ENCODE results near the gene TMEM109.

The TMEM109 gene

DNA sequence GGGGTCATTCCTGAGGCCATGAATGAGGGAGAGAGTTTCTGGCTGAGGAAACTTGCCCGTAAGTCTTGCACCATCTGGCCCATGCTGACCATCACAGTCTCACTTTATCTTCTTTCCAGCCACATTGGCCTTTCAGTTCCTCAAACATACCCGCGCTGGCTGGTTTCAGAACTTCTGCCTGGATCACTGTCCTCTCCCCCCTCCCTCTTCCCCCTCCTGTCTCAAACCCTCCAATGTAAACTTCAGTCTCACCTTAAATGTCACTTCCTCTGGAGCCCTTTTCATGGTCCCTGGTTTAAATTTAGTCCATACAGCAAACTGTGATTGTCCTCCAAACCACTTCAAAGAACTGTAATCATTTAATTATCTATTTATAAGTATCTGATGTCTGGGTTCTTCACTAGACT lies 3.7 kb upstream of the TMEM109 start:
- DNase-seq = no peak

- DNase-seq = no peak
Measured at GRCh38 chr11:60910711-60911380, 3.1 kb upstream of the TMEM109 start.

GRCh38 chr11:60912223-60912850 lies 1.6 kb upstream of the TMEM109 start:
- no peak for DNase-seq

DNA sequence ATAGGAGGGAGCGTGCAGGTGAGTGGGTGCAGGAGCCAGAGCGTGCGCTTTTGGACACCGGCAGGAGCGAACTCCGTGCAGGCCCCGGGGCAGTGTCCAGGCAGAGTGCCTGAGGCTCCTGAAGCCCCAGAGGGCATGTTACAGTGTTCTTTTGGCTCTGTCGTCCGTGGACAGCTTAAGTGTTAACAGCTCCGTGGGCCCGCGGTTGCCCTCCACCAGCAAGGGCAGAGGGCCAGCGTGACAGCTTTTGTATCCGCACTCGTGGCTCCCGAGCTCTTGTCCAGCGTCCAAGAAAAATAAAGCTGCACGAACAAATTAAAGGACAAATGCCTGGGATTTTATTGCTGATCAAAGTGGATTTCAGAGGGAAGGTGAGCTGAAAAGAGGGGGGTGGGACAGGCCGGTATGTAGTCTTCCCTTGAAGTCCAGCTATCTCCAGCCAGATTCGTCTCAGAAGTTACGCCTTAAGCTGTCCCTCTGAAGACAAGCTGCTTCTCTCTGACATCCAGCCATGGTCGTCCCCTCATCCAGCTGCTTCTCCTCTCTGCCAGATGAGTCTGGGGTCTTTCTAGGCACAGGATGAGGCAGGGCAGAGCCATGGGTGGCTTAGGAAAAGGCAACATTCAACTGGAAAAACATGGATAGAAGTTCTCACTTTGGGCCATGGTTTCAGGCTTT lies 968 bp upstream of the TMEM109 start:
- no peak for DNase-seq

GRCh38 chr11:60914633-60915247 lies 782 bp downstream of the TMEM109 start:
- peak; percentile 18 for DNase-seq

GRCh38 chr11:60915248-60915914 lies 1.4 kb downstream of the TMEM109 start:
- DNase-seq = peak; percentile 49

DNA sequence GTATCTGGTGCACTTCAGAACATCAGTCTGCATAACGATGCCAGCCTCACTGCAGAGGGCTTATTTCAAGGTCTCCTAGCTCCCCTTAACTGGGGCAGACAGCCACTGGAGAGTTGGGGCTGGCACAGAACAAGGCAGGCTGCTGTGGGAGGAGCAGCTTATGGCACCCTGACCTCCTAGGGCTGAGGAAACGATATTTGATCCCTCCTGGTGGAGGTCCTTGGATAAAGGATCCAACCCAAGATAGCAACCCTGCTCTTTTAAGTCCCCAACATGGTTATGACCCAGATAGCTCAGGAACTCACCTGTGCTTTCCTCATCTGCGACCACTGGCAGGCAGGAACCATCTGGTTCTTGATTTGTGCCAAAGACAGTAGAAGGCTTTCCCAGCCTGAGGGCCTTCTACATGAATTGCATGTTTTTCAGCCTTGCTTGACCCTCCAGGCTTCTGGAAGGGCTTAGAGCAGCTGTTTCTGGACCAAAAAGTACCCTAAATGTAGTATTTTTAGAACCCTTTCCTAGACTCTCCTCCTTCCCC lies 2.8 kb downstream of the TMEM109 start:
- no peak for DNase-seq

DNA sequence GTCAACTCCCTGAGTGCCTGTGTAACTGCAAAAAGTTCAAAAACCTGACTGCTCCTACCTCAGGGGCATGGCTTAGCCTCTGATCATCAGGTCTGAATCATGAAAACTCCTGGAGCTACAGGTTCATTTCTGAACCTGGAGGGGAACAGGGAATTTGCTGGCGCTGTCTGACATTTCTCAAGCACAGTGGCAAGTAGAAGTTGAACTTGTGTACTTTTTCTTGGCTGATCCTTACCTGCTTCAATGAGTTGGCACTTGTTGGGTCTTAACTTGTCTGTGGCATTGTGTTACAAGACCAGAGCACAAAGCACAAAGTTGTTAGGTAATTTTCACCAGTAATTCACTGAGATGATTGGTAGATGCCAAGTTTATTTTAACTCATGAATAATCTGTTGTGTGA lies 3.3 kb downstream of the TMEM109 start:
- no peak for DNase-seq

- no peak for DNase-seq
Measured at GRCh38 chr11:60918251-60918938, 4.4 kb downstream of the TMEM109 start.

DNA sequence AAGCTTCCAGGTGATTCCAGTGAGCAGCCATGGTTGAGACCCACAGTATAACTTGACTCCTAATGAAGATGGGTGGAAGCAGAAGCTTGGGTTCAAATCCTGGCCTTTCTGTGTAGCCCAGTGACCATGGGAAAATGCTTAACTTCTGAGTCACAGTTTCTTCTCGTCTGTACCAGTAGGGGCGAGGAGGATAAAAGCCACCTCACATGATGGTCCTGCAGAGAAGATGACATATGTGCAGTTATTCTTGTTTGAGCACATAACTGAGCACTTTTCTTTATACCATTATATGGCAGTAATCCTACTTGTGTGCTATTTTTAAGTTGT lies 4.9 kb downstream of the TMEM109 start:
- DNase-seq = peak; percentile 20

GRCh38 chr11:60919320-60919719 lies 5.4 kb downstream of the TMEM109 start:
- DNase-seq = no peak

DNA sequence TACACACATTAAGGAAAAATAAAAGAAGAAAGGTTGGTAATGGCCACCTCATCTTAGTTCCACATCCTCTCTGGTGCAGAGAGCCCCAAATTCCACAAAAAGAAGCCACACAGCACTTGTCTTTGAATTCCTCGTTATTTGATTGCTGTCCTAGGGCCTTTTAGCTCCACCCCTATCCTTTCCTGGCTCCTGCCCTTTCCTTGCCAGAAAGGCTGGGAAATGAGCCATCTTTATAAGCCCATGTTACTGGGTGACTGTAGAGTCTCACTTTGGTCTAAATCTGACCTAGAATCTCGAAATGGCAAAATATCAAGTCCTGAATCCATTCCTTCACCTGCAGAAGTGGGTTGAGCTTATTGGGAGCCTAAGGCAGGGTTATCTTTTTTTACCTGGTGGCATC lies 6.0 kb downstream of the TMEM109 start:
- no peak for DNase-seq

DNA sequence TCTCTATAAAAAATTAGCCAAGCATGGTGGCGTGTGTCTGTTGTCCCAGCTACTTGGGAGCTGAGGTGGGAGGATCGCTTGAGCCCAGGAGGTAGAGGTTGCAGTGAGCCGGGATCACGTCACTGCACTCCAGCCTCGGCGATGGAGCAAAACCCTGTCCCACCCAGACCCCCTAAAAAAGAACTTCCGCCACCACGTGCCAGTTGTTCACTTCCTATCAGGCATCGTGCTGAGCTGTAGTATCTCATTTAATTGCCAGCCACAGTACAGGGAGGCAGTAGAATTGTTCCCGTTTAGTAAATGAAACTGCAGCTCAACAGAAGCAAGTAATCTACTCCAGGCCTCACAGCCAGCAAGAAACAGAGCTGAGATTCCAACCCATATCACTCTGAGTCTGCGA lies 7.3 kb downstream of the TMEM109 start:
- no peak for DNase-seq

GRCh38 chr11:60921777-60922335 lies 7.9 kb downstream of the TMEM109 start:
- no peak for DNase-seq

DNA sequence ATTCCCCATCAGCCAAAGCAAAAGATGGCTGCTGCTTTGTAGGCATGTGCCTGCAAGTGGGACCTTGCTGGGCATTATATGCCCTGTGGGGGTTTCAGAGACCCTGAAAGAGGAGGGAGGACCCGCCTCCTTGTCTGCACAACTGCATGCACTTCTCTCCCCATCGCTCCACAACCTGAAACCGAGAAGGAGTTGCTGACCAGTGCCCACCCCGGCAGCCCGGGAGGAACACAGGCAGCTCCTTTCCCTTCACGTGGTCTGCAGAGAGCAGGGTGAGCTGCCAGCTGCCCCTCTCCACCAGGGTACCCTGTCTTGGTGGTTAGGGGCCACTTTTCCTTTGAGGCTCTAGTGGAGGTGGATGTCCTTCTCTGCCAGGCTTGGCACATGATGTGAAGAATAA lies 8.9 kb downstream of the TMEM109 start:
- no peak for DNase-seq

DNA sequence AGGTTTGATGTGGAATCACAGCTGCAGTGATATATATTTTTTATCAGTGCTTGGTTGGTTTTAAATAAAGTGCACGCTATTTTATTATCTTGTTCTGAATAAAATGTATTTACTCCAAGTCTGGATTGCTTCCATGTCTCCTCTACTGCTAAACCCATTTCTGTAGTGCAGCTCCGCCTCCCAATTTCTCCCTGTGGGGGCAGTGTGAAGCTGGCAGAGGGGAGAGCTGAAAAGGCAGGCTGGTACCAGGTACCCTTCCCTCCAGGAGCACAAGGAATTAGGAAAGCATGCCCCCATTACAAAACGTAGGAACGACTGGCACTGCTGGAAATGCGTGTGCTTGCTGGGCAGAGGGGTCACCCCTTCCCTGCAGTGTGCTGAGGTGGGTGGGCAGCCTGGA lies 9.4 kb downstream of the TMEM109 start:
- DNase-seq = no peak

DNA sequence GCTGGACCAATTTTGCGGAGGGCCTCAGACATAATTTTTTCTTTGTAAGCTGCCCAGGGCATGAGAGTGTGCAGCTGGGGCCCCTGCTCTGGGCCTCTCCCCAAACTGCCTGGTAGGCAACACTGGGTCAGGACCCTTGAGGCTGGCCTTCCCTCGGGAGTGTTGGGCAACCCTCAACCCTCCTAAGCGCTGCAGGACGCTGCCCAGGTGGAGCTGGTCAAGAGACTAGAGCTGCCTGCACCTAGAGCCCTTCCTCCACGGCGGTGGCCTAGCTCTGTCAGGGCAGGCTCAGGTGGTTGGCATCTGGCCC lies 9.8 kb downstream of the TMEM109 start:
- no peak for DNase-seq

DNA sequence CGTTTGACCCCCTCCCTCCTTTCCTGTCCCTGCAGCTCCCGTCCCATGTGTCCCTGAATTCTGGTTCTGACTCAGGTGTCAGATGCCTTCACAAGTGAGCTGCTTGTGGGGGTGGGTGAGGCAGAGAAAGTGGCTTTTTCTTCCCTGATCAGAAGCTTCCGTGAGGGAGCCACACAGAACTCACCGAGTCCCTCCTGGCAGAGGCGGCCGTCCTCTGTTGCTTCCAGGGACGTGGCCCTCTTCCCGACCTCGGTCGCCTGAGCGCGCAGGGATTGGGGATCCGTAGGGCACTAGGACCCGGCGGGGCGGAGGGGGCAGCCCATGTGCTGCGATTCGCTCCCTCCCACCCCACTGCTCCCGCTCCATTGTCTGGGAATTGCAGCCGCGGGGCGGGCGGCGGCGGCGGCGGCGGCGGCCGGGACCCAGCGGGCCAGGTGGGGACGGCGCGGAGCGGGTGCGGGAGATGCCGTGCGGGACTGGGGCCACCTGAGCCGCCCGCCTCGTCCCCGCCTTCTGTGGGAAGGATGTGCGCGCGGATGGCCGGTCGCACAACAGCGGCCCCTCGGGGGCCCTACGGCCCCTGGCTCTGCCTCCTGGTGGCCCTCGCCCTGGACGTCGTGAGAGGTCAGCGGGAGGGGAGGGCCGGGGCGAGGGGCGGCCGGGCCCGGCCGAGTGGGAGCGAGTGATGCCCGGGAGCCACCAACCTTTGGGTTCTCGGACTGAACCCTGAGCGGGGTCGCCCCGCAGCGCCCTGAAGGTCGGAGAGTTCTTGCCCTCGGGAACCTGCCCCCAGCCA lies 10.3 kb downstream of the TMEM109 start, which contains the start of gene TMEM132A:
TSS of gene TMEM132A (plus strand) at position 351 of the 796 bp plus-strand sequence. CDS start at position 525, 174 bp downstream.
- DNase-seq = peak; percentile 67

DNA sequence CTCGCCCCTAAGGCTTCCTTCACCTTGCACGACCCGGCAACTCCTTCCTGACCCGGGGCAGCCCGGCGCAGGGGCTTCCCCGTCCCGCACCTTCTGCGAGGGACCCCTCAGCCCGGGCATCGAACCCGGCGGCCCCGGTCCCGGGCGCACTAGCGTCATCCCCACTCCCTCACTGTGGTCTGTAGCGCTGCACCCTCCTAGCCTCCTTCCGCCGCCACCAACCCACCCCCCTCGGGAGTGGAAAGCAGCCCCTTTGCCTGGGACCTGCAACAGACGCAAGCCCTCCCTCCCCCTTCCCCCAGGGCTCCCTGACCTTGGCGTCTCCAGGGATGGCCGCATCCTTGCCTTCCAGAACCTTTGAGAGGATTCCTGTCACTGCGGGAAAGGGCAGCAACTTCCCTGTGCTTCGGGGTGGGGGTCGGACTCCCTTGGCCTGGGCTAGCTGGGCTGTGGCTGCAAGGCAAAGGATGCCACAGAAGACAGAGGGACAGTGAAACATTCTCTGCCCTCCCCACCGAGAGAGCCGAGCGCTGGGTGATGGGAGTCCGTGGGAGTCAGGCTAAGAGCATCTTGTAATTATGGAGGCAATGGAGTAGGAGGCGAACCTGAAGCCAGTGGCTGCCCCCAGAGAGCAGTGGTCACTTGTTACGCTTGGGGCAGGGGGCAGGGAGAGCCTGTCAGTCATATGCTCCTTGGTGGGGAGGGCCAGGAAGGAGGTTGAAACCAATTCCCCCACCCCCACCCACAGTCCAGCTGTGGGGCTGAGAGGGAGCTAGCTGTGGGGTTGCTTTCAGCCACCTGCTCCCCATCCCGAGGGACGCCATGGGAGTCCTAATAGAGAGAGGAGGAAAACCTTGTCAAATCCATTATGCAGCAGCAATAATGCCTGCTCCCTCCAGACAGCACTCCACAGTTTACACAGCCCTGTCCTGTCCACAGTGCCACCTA lies 11.2 kb downstream of the TMEM109 start:
- no peak for DNase-seq

- peak; percentile 36 for DNase-seq
Measured at GRCh38 chr11:60925868-60926267, 11.9 kb downstream of the TMEM109 start.
